ENCODE measurements around the gene KLHL5. TPM values are rescaled to one million over a fixed set of nuclear protein-coding genes. Genes with fewer than 3 reads are reported as not detected.

Gene KLHL5, protein sequence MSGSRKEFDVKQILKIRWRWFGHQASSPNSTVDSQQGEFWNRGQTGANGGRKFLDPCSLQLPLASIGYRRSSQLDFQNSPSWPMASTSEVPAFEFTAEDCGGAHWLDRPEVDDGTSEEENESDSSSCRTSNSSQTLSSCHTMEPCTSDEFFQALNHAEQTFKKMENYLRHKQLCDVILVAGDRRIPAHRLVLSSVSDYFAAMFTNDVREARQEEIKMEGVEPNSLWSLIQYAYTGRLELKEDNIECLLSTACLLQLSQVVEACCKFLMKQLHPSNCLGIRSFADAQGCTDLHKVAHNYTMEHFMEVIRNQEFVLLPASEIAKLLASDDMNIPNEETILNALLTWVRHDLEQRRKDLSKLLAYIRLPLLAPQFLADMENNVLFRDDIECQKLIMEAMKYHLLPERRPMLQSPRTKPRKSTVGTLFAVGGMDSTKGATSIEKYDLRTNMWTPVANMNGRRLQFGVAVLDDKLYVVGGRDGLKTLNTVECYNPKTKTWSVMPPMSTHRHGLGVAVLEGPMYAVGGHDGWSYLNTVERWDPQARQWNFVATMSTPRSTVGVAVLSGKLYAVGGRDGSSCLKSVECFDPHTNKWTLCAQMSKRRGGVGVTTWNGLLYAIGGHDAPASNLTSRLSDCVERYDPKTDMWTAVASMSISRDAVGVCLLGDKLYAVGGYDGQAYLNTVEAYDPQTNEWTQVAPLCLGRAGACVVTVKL
- 10 to 100 TPM; 21.0 to 29.6 TPM for total RNA-seq

DNA sequence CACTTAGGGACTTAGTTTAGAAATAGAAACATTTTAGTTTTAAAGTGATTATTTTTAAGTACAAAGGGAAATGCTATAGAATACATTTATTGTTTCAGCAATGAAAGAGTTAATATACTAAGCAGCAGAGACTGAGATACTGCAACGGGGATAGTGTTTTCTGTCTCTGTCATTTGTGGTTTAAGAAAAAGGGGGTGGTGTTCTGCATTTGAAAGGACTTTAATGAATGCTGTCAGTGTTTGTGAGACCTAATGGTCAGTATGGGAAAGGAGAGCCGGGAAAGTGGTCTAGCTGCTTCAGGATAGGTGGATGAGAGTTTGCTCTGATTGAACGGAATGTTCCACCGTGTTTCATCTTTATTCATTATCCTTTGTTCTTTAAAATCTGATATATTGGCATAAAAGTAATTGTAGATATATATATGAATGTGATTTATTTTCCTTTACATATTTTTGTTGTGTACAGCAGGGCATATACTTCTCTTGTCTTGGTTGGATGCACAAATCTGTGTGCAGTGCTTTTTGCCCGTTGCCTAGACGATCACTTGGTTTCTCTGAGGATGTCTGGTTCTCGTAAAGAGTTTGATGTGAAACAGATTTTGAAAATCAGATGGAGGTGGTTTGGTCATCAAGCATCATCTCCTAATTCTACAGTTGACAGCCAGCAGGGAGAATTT is at the start of gene KLHL5:
Gene KLHL5 (plus strand): TSS at position 139 of the 676 bp plus-strand sequence. CDS start 421 bp downstream, at position 560.
- Histone ChIP-seq H3K9me3 (no peaks in the 10 kb centered on the region), H3K4me3 (no peak within 1 kb of the TSS), H3K27me3 (replicated peaks; ENCODE audit: insufficient read depth) (no peaks in the 10 kb centered on the region), H3K36me3 (no peaks in the 10 kb centered on the region), H3K27ac (no peak within 1 kb of the TSS), H3K4me1 (ENCODE audit: control insufficient read depth in 1 of 2, low read depth in 2 of 2) (no peaks in the 10 kb centered on the region)
- ATAC-seq (ENCODE audit: insufficient number of reproducible peaks, low FRiP score, low read depth) (no peak), DNase-seq (ENCODE audit: low spot score) (no peak)
- TF ChIP-seq, protein P1, sequence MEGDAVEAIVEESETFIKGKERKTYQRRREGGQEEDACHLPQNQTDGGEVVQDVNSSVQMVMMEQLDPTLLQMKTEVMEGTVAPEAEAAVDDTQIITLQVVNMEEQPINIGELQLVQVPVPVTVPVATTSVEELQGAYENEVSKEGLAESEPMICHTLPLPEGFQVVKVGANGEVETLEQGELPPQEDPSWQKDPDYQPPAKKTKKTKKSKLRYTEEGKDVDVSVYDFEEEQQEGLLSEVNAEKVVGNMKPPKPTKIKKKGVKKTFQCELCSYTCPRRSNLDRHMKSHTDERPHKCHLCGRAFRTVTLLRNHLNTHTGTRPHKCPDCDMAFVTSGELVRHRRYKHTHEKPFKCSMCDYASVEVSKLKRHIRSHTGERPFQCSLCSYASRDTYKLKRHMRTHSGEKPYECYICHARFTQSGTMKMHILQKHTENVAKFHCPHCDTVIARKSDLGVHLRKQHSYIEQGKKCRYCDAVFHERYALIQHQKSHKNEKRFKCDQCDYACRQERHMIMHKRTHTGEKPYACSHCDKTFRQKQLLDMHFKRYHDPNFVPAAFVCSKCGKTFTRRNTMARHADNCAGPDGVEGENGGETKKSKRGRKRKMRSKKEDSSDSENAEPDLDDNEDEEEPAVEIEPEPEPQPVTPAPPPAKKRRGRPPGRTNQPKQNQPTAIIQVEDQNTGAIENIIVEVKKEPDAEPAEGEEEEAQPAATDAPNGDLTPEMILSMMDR (IDR thresholded peaks at IDR 0.05), result no peak

DNA sequence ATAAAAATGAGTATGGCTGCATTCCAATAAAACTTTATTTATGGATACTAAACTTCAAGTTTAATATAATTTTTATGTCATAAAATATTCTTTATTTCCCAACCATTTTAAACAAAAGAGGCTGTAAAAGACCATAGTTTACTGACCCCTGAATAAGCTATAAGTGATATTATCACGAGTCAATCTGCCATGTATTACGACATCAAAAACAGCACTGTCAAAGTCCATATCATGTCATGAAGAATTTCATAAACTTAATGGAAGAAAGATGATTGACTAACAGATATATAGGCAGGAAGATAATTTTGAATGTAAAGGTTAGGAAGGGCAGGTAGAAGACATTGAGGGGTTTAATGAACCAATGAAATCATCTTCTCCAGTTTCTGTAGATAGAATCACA is 48.0 kb upstream of the KLHL5 start:
- no peak for DNase-seq (ENCODE audit: low spot score)
- ATAC-seq (ENCODE audit: insufficient number of reproducible peaks, low FRiP score, low read depth), result no peak
- no peaks in the 10 kb centered on the region for H3K4me1 ChIP-seq (ENCODE audit: control insufficient read depth in 1 of 2, low read depth in 2 of 2)
- TF ChIP-seq, protein P1 (IDR thresholded peaks at IDR 0.05), result no peak
- no peaks in the 10 kb centered on the region for H3K27me3 ChIP-seq (replicated peaks; ENCODE audit: insufficient read depth)
- no peak overlapping the region for H3K27ac ChIP-seq
- no peaks in the 10 kb centered on the region for H3K36me3 ChIP-seq
- H3K4me3 ChIP-seq, result no peak overlapping the region
- no peaks in the 10 kb centered on the region for H3K9me3 ChIP-seq

DNA sequence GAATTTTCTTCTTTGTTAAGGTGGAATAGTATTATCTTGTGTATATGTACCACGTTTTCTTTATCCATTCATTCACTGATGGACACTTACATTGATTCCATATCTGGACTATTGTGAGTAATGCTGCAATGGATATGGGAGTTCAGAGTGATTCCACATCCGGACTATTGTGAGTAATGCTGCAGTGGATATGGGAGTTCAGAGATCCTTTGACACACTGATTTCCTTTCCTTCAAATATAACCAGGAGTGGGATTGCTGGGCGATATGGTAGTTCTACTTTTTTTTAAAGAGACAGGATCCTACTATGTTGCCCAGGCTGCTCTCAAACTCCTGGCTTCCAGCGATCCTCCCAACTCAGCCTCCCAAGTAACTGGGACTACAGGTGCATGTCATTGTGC is 41.9 kb upstream of the KLHL5 start:
- TF ChIP-seq, protein P1 (IDR thresholded peaks at IDR 0.05), result no peak
- DNase-seq (ENCODE audit: low spot score) (no peak), ATAC-seq (ENCODE audit: insufficient number of reproducible peaks, low FRiP score, low read depth) (no peak)
- H3K4me3 ChIP-seq, result no peak overlapping the region
- no peaks in the 10 kb centered on the region for H3K4me1 ChIP-seq (ENCODE audit: control insufficient read depth in 1 of 2, low read depth in 2 of 2)
- H3K9me3 ChIP-seq, result no peaks in the 10 kb centered on the region
- no peaks in the 10 kb centered on the region for H3K36me3 ChIP-seq
- no peak overlapping the region for H3K27ac ChIP-seq
- H3K27me3 ChIP-seq (replicated peaks; ENCODE audit: insufficient read depth), result no peaks in the 10 kb centered on the region

DNA sequence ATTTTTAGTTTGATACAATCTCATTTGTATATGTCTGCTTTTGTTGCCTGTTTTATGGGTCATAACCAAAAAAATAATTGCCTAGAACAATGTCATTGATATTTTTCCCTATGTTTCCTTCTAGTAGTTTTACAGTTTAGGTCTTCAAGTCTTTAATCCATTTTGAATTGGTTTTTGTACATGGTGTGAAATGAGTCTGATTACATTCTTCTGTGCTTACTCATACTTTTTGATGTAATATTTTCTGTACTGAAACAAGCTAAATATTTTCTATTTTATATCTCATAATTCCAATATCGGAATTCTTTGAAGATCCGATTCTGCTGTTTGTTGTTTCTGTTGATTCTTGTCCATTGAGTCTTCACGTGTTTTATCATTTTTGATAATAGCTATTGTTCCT is 40.4 kb upstream of the KLHL5 start:
- ATAC-seq (ENCODE audit: insufficient number of reproducible peaks, low FRiP score, low read depth), result no peak
- no peaks in the 10 kb centered on the region for H3K27me3 ChIP-seq (replicated peaks; ENCODE audit: insufficient read depth)
- no peaks in the 10 kb centered on the region for H3K36me3 ChIP-seq
- TF ChIP-seq, protein P1 (IDR thresholded peaks at IDR 0.05), result no peak
- no peak overlapping the region for H3K4me3 ChIP-seq
- H3K4me1 ChIP-seq (ENCODE audit: control insufficient read depth in 1 of 2, low read depth in 2 of 2), result no peaks in the 10 kb centered on the region
- no peak overlapping the region for H3K27ac ChIP-seq
- no peak for DNase-seq (ENCODE audit: low spot score)
- H3K9me3 ChIP-seq, result no peaks in the 10 kb centered on the region

DNA sequence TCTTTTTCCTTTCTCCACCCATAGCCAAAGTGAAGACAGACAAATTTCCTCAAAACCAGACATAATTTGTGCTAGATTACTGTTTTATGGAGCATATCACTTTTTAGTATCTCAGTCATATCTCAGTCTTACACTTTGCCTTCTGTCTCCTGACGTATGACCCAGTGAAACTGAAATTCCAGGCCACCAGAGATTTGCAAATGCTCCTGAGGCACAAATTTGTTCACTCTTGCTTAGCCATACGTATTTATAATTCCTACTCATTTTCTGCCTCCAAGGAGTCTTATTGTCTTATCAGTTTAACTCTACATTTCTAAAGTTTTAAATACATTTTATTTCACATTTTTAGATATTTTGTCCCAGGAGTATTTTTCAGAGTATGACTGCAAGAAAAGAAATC is 39.8 kb upstream of the KLHL5 start:
- Histone ChIP-seq H3K27me3 (replicated peaks; ENCODE audit: insufficient read depth) (no peaks in the 10 kb centered on the region), H3K27ac (no peak overlapping the region), H3K9me3 (no peaks in the 10 kb centered on the region), H3K4me3 (no peak overlapping the region), H3K4me1 (ENCODE audit: control insufficient read depth in 1 of 2, low read depth in 2 of 2) (no peaks in the 10 kb centered on the region), H3K36me3 (no peaks in the 10 kb centered on the region)
- TF ChIP-seq, protein P1 (IDR thresholded peaks at IDR 0.05), result no peak
- DNase-seq (ENCODE audit: low spot score) (no peak), ATAC-seq (ENCODE audit: insufficient number of reproducible peaks, low FRiP score, low read depth) (no peak)
